Hepatocyte (in vitro differentiated cells): Measurements from ENCODE around the gene PHTF1. TPM values are rescaled to one million over a fixed set of nuclear protein-coding genes. Genes with fewer than 3 reads are reported as not detected.
A peak's percentile ranks its signal among the peaks of the same experiment; 100 is the strongest.

ENCODE experiments used
- DNase-seq: peaks from one replicate; pipeline ENCODE4 v3.0.0-alpha.2; 2016; ENCODE audit warnings: low spot score
- H2AFZ ChIP-seq: fragments of 200-600 bp; sonication (generic); 2 replicates; pipeline ENCODE4 v1.6.0; 2016; ENCODE audit warnings: antibody characterized with exemption, mild to moderate bottlenecking
- H3K27ac ChIP-seq: fragments of 200-600 bp; sonication (generic); 2 replicates; pipeline ENCODE4 v1.5.1; 2016; ENCODE audit warnings: mild to moderate bottlenecking
- H3K27me3 ChIP-seq: fragments of 200-600 bp; sonication (generic); 2 replicates; pipeline ENCODE4 v1.6.1; 2016
- H3K36me3 ChIP-seq: fragments of 200-600 bp; sonication (generic); replicated peaks from 2 replicates; pipeline ENCODE4 v1.5.1; 2016; ENCODE audit warnings: low read depth; ENCODE audit not compliant: insufficient read depth
- H3K4me1 ChIP-seq: fragments of 200-600 bp; sonication (generic); 2 replicates; pipeline ENCODE4 v1.5.1; 2016; ENCODE audit warnings: mild to moderate bottlenecking, moderate library complexity; ENCODE audit not compliant: insufficient read depth
- H3K4me2 ChIP-seq: fragments of 200-600 bp; sonication (generic); 2 replicates; pipeline ENCODE4 v1.6.0; 2016
- H3K4me3 ChIP-seq: fragments of 200-600 bp; sonication (generic); 2 replicates; pipeline ENCODE4 v1.5.1; 2016; ENCODE audit warnings: mild to moderate bottlenecking
- H3K79me2 ChIP-seq: fragments of 200-600 bp; sonication (generic); 2 replicates; pipeline ENCODE4 v1.6.0; 2017; ENCODE audit warnings: mild to moderate bottlenecking
- H3K9me2 ChIP-seq: fragments of 200-600 bp; sonication (generic); replicated peaks from 2 replicates; pipeline ENCODE4 v1.6.0; 2017; ENCODE audit warnings: mild to moderate bottlenecking; ENCODE audit not compliant: insufficient read depth
- H3K9me3 ChIP-seq: fragments of 200-600 bp; sonication (generic); 2 replicates; pipeline ENCODE4 v1.5.1; 2016; ENCODE audit warnings: low read depth, mild to moderate bottlenecking
- H4K20me1 ChIP-seq: fragments of 200-600 bp; sonication (generic); 2 replicates; pipeline ENCODE4 v1.6.0; 2016; ENCODE audit warnings: mild to moderate bottlenecking; ENCODE audit not compliant: insufficient read depth, poor library complexity, severe bottlenecking
- EZH2 ChIP-seq: fragments of 200-600 bp; sonication (generic); IDR thresholded peaks from 2 replicates; pipeline ENCODE4 v1.6.1; 2016; ENCODE audit warnings: antibody characterized with exemption, mild to moderate bottlenecking, borderline replicate concordance
- EZH2phosphoT487 ChIP-seq: fragments of 200-600 bp; sonication (generic); IDR thresholded peaks from one replicate; pipeline ENCODE4 v1.6.1; 2018; ENCODE audit warnings: antibody characterized with exemption, mild to moderate bottlenecking, low read depth, moderate library complexity; ENCODE audit not compliant: unreplicated experiment, severe bottlenecking
- WGBS: methylation state at CpG from one replicate; pipeline ENCODE4 v1.1.6; 2016; ENCODE audit warnings: low lambda C conversion rate; ENCODE audit errors: missing lambda C conversion rate; 5-methylcytosine and 5-hydroxymethylcytosine counted together
- polyA plus RNA-seq: library from polyadenylated mRNA; unstranded; fragments of >200 nt; fragmentation: Nextera tagmentation; extraction: Ambion mirVana; gene quantifications from 2 replicates; pipeline ENCODE4 v1.2.1, GENCODE V29; 2016
- total RNA-seq: library from RNA; depleted of rRNA; stranded (reverse); fragments of >200 nt; gene quantifications from 2 replicates; pipeline ENCODE4 v1.2.3, GENCODE V29; 2014
- TF ChIP-seq, protein P1 (sequence below): fragments of 200-600 bp; sonication (generic); IDR thresholded peaks from 2 replicates; pipeline ENCODE4 v1.5.1; 2016; ENCODE audit warnings: antibody characterized with exemption, mild to moderate bottlenecking; ENCODE audit not compliant: poor library complexity

PHTF1 gene
- total and polyA plus RNA-seq, 2 experiments from 2014 or later: 22.9 to 27.6 TPM

DNA sequence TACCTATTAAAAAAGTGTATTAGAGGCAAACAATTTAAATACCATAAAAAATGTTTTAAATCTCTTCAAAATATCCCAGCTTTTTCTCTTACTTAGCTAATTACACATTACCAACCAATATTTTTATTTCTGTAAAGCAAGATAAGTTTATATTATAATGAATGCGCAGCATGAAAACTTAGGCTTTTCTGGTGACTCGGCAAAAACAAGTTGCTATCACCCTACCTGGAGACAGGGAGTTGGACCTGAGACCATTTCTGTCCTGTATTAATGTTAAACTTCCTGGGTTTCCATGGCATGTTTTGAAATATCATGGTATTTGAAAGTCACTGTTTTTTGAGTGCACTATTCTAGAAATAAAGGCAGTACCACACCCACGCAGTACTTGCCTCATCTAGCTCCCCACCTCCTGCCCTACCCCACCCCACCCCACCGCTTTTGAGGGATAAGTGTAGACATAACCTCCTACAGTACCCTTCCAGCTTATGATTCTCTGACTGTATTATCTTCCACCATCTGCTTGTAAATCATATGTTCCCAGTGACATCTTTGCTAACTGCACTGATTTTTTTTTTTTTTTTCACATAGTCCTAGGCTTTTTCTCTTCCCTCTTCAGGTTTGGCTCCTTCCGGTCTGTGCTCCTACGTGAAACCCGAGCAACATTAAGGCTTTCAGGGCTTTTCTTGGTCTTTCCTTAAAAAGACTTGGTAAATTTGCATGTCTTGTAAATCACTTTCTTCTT, 77.5 kb downstream of the PHTF1 start:
- no peak for DNase-seq
- Histone ChIP-seq H3K27ac (no peak overlapping the region), H3K4me3 (no peak overlapping the region), H4K20me1 (no peaks in the 10 kb centered on the region), H3K27me3 (no peaks in the 10 kb centered on the region), H3K36me3 (no peaks in the 10 kb centered on the region), H3K9me2 (no peaks in the 10 kb centered on the region), H3K4me2 (no peak overlapping the region), H3K79me2 (no peaks in the 10 kb centered on the region), H3K9me3 (no peaks in the 10 kb centered on the region), H3K4me1 (peaks cover 4% of the 10 kb centered on the region), H2AFZ (no peak overlapping the region)
- TF ChIP-seq EZH2 (no peak), EZH2phosphoT487 (no peak)
- TF ChIP-seq, protein P1, sequence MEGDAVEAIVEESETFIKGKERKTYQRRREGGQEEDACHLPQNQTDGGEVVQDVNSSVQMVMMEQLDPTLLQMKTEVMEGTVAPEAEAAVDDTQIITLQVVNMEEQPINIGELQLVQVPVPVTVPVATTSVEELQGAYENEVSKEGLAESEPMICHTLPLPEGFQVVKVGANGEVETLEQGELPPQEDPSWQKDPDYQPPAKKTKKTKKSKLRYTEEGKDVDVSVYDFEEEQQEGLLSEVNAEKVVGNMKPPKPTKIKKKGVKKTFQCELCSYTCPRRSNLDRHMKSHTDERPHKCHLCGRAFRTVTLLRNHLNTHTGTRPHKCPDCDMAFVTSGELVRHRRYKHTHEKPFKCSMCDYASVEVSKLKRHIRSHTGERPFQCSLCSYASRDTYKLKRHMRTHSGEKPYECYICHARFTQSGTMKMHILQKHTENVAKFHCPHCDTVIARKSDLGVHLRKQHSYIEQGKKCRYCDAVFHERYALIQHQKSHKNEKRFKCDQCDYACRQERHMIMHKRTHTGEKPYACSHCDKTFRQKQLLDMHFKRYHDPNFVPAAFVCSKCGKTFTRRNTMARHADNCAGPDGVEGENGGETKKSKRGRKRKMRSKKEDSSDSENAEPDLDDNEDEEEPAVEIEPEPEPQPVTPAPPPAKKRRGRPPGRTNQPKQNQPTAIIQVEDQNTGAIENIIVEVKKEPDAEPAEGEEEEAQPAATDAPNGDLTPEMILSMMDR: no peak
- WGBS: 96% methylated on average over 7 of the region's 7 CpGs

DNA sequence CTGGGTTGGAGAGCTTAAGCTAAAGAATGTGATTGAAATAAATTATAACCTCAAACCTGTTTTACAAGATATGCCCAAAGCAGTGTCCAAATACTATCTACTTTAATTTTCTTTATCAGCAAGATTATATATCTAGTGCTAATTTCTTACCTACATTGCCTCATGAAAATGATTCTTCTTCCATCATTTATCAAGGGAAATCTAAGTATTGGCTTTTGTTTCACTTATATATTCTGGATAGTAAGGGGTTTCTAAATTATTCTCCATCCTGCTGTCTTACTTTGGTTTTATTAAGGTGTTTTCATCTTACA, 81.2 kb downstream of the PHTF1 start:
- no peaks in the 10 kb centered on the region for H3K36me3 ChIP-seq
- no peaks in the 10 kb centered on the region for H3K4me1 ChIP-seq
- H3K79me2 ChIP-seq: no peaks in the 10 kb centered on the region
- H2AFZ ChIP-seq: no peak overlapping the region
- no peaks in the 10 kb centered on the region for H3K9me3 ChIP-seq
- no peak for TF ChIP-seq EZH2phosphoT487
- TF ChIP-seq EZH2: no peak
- TF ChIP-seq, protein P1: no peak
- H3K9me2 ChIP-seq: no peaks in the 10 kb centered on the region
- H3K4me2 ChIP-seq: no peak overlapping the region
- H3K27ac ChIP-seq: no peak overlapping the region
- H3K27me3 ChIP-seq: no peaks in the 10 kb centered on the region
- no peak overlapping the region for H3K4me3 ChIP-seq
- no peak for DNase-seq
- H4K20me1 ChIP-seq: no peaks in the 10 kb centered on the region

DNA sequence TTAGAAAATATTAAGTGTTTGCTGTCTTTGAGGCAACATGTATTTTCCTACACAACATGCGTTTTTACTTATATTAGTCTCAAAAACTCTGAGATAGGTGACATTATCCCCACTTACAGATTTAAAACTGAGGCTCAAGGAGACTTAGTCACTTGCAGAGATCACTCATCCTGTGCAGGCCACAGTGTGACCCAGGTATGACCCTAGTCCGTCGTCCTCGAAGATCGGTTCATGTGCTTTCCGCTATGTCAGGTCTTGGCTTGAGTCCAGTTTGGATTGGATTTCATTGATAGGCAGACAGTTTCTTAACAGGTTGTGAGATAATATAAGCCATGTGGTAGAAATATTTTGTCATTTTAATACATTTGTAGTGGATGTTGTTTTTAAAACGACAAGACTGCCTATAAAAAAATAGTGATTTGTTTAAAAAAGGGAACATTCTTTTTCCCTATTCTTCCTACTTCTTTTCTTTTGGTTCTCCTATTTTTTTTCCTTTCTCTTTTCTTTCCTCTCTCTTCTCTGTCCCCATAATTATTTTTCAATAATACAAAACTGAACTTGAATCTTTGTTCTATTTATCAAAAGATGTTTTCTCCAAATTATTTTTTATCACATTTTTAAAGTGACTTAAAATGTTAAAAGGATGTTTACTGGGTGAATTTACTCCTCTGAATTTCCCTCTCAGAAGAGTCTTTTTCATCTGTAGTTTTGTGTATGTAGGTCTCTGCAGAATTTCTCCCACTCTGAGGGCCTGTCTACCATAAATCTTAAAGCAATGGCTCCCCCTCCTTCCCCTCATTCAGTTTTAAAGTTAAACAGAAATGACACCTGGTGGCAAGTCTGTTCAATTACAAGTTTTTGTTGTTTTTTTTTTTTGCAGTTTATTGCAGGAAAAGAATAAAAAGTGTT, 81.8 kb downstream of the PHTF1 start:
- Histone ChIP-seq H3K27me3 (no peaks in the 10 kb centered on the region), H3K79me2 (no peaks in the 10 kb centered on the region), H3K4me1 (no peaks in the 10 kb centered on the region), H3K9me3 (no peaks in the 10 kb centered on the region), H3K9me2 (no peaks in the 10 kb centered on the region), H3K4me3 (no peak overlapping the region), H3K36me3 (no peaks in the 10 kb centered on the region), H2AFZ (no peak overlapping the region), H4K20me1 (no peaks in the 10 kb centered on the region), H3K4me2 (no peak overlapping the region), H3K27ac (no peak overlapping the region)
- WGBS: 55% methylated on average over 7 of the region's 7 CpGs
- no peak for TF ChIP-seq EZH2
- TF ChIP-seq, protein P1: peak; percentile 72
- DNase-seq: peak; percentile 67
